GM20000 (cell line): ENCODE results near the gene DDIT4.

Experiments
- DNase-seq: peaks from one replicate; pipeline ENCODE4 v3.0.0; 2012; ENCODE audit warnings: low spot score
- TF ChIP-seq, protein P1 (sequence below): IDR thresholded peaks from 2 replicates; pipeline ENCODE4 v1.5.1; 2012; ENCODE audit warnings: mild to moderate bottlenecking, control low read depth; ENCODE audit errors: extremely low read depth, missing control alignments

Gene DDIT4

DNA sequence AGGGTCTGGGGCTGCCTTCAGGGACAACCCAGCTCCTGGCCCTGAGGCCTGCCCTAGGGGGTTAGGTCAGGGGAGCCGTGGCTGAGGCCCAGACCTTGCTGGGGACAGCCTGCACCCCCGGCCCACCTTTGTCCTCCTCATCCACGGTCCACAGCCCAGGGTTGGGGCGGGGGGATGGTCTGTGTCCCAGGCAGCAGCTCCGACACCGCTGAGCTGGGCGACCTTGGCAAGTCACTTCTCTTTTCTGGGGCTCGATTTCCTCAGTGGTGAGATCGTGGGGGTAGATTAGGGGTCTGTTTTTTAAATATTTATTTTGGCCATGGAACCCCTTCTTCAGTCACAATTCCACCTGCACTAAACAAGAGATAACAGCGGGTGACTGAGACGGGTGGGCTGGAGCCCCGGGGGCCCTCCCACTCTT is 50.1 kb downstream of the DDIT4 start:
- TF ChIP-seq, protein P1, sequence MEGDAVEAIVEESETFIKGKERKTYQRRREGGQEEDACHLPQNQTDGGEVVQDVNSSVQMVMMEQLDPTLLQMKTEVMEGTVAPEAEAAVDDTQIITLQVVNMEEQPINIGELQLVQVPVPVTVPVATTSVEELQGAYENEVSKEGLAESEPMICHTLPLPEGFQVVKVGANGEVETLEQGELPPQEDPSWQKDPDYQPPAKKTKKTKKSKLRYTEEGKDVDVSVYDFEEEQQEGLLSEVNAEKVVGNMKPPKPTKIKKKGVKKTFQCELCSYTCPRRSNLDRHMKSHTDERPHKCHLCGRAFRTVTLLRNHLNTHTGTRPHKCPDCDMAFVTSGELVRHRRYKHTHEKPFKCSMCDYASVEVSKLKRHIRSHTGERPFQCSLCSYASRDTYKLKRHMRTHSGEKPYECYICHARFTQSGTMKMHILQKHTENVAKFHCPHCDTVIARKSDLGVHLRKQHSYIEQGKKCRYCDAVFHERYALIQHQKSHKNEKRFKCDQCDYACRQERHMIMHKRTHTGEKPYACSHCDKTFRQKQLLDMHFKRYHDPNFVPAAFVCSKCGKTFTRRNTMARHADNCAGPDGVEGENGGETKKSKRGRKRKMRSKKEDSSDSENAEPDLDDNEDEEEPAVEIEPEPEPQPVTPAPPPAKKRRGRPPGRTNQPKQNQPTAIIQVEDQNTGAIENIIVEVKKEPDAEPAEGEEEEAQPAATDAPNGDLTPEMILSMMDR = no peak
- no peak for DNase-seq
